VCaP (cell line): Measurements from ENCODE around the gene TNIK.

Source experiments
- H3K27ac ChIP-seq: fragments of 450-650 bp; 2 replicates; pipeline ENCODE4 v1.5.1; 2017
- CTCF ChIP-seq: fragments of 450-650 bp; conservative IDR thresholded peaks from 2 replicates; pipeline ENCODE4 v1.5.1; 2017; ENCODE audit warnings: mild to moderate bottlenecking, moderate library complexity

Gene TNIK

DNA sequence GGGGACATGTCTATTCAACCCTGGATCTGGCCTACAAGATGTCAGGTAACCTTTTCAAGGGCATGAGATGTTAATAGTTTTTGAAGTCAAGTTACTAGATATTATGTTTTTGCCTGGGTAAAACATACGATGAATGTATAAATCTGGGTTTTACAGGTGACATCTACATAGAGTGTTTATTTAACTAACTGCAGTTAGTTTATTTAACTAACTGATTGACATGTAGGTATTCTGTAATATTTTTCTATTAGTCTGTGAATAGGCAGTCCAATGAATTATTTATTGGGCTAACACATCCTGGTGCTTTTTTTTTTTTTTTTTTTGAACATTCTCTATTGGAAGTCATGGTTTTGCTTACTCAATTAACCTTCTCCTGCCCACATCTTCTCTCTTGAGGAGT is 38.7 kb upstream of the TNIK start:
- no peak for TF ChIP-seq CTCF
- peak overlapping the region; percentile 41; the same call in 1 of the 2 replicates for H3K27ac ChIP-seq

DNA sequence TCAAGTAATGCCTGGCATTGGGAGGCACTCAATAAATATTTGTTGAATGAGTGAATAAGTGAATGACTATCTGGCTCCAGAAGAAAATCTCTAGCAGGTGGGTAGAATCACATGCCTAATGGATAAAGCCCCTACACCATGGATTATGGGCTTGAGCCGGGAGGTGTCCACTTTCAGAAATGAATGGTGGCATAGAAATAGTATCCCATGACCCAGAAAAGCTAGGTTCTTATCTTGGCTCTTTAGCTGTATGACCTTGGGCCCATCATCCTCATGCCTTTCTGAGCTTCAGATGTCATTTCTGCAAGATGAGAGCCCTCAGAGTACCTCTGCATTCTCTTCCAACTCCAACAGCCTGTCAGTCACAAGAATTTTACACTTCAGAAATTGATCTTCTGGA is 37.3 kb upstream of the TNIK start:
- no peak for TF ChIP-seq CTCF
- no peak overlapping the region for H3K27ac ChIP-seq

DNA sequence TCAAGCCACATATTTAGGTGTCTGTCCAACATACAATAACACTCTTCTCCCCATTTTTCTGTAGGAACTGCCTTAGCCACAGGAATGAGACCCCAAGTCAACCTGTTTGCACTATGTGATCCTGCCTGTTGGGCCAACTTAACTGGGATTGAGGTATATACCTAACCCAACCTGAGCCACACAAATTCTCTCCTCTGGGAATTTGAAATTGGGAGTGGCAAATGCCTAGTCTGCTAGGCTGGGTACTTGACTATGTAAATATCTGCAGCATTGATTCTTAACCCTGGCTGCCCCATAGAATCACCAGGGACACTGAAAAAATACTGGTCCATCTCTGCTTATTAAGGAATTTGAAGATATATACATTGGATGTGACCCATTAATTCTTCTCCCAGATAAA is 35.2 kb upstream of the TNIK start:
- H3K27ac ChIP-seq: no peak overlapping the region
- TF ChIP-seq CTCF: no peak

GRCh38 chr3:171494457-171495109 is 34.4 kb upstream of the TNIK start:
- H3K27ac ChIP-seq: no peak overlapping the region
- no peak for TF ChIP-seq CTCF

GRCh38 chr3:171491361-171491760 is 31.2 kb upstream of the TNIK start:
- no peak overlapping the region for H3K27ac ChIP-seq
- no peak for TF ChIP-seq CTCF

- no peak overlapping the region for H3K27ac ChIP-seq
- no peak for TF ChIP-seq CTCF
Observed at GRCh38 chr3:171490901-171491300, 30.7 kb upstream of the TNIK start.

- no peak overlapping the region for H3K27ac ChIP-seq
- no peak for TF ChIP-seq CTCF
Observed at GRCh38 chr3:171489348-171489747, 29.1 kb upstream of the TNIK start.
